HEK293 (cell line): ENCODE results near the gene BMF.

Source experiments
- CTCF ChIA-PET: fragments of 350-600 bp; formaldehyde crosslinking; extraction: SDS; loops from one replicate; lab custom pipeline; 2021; ENCODE audit warnings: antibody characterized with exemption; lab: Yijun Ruan, JAX
- POLR2A ChIA-PET: fragments of 300-600 bp; formaldehyde crosslinking; extraction: SDS; loops from one replicate; lab custom pipeline; 2020; ENCODE audit warnings: antibody characterized with exemption, inconsistent platforms; lab: Yijun Ruan, JAX
- H3K27ac ChIP-seq: fragments of 200-500 bp; sonication (Bioruptor generic); 2 replicates; pipeline ENCODE4 v1.5.1; 2014; ENCODE audit warnings: low read depth, low read length, control low read depth, inconsistent platforms; ENCODE audit errors: extremely low read depth
- H3K36me3 ChIP-seq, 2 experiments: fragments of 200-500 bp in 1 of 2; sonication (Bioruptor generic) in 1 of 2; 1 replicate in 1 of 2; 2 replicates in 1 of 2; pipeline ENCODE4 v1.5.1; 2014 to 2017; ENCODE audit warnings: inconsistent platforms in 2 of 2, low read length in 2 of 2; ENCODE audit not compliant: control insufficient read depth in 2 of 2, insufficient read depth in 1 of 2
- H3K4me1 ChIP-seq: fragments of 200-500 bp; sonication (Bioruptor generic); 2 replicates; pipeline ENCODE4 v1.5.1; 2014; ENCODE audit warnings: mild to moderate bottlenecking, low read length, inconsistent platforms; ENCODE audit not compliant: control insufficient read depth, insufficient read depth
- H3K4me3 ChIP-seq: 2 replicates; pipeline ENCODE4 v1.5.1; 2011; ENCODE audit warnings: low read depth, mild to moderate bottlenecking, control low read depth, low read length, moderate library complexity
- H3K9me3 ChIP-seq: fragments of 200-500 bp; sonication (Bioruptor generic); 2 replicates; pipeline ENCODE4 v1.5.1; 2014; ENCODE audit warnings: low read depth, low read length, inconsistent platforms; ENCODE audit not compliant: control insufficient read depth, insufficient read depth
- KLF8 ChIP-seq: fragments of 450-650 bp; formaldehyde crosslinking; IDR thresholded peaks from 2 replicates; pipeline ENCODE4 v1.5.1; 2016; ENCODE audit warnings: missing biosample characterization, missing genetic modification characterization
- MYNN ChIP-seq: fragments of 450-650 bp; formaldehyde crosslinking; IDR thresholded peaks from 2 replicates; pipeline ENCODE4 v1.5.1; 2016; ENCODE audit warnings: missing biosample characterization, missing genetic modification characterization, borderline replicate concordance
- OVOL3 ChIP-seq: fragments of 450-650 bp; formaldehyde crosslinking; IDR thresholded peaks from 2 replicates; pipeline ENCODE4 v1.5.1; 2016; ENCODE audit warnings: missing biosample characterization, missing genetic modification characterization
- PBX3 ChIP-seq: sonication (generic); formaldehyde crosslinking; IDR thresholded peaks from 2 replicates; pipeline ENCODE4 v1.8.1; 2022; ENCODE audit warnings: mild to moderate bottlenecking, moderate library complexity, missing genetic modification reagents
- ZBTB8A ChIP-seq: fragments of 450-650 bp; formaldehyde crosslinking; IDR thresholded peaks from 2 replicates; pipeline ENCODE4 v1.5.1; 2016; ENCODE audit warnings: missing biosample characterization, missing genetic modification characterization
- ZNF114 ChIP-seq: fragments of 450-650 bp; formaldehyde crosslinking; IDR thresholded peaks from 2 replicates; pipeline ENCODE4 v1.5.0; 2017; ENCODE audit warnings: missing biosample characterization, missing genetic modification characterization
- ZNF132 ChIP-seq: fragments of 450-650 bp; formaldehyde crosslinking; IDR thresholded peaks from 2 replicates; pipeline ENCODE4 v1.5.1; 2017; ENCODE audit warnings: missing biosample characterization, missing genetic modification characterization, borderline replicate concordance
- ZNF2 ChIP-seq: fragments of 450-650 bp; formaldehyde crosslinking; IDR thresholded peaks from 2 replicates; pipeline ENCODE4 v1.5.1; 2016; ENCODE audit warnings: missing biosample characterization, missing genetic modification characterization
- ZNF202 ChIP-seq: fragments of 450-650 bp; formaldehyde crosslinking; IDR thresholded peaks from 2 replicates; pipeline ENCODE4 v1.5.1; 2016; ENCODE audit warnings: missing biosample characterization, missing genetic modification characterization, borderline replicate concordance
- ZNF223 ChIP-seq: fragments of 450-650 bp; formaldehyde crosslinking; IDR thresholded peaks from 2 replicates; pipeline ENCODE4 v1.5.1; 2016; ENCODE audit warnings: missing biosample characterization, missing genetic modification characterization
- ZNF366 ChIP-seq: fragments of 450-650 bp; formaldehyde crosslinking; conservative IDR thresholded peaks from 2 replicates; pipeline ENCODE4 v1.5.1; 2016; ENCODE audit warnings: missing biosample characterization, missing genetic modification characterization
- ZNF473 ChIP-seq: fragments of 450-650 bp; formaldehyde crosslinking; IDR thresholded peaks from 2 replicates; pipeline ENCODE4 v1.5.1; 2017; ENCODE audit warnings: missing biosample characterization, missing genetic modification characterization
- ZNF629 ChIP-seq: fragments of 450-650 bp; formaldehyde crosslinking; IDR thresholded peaks from 2 replicates; pipeline ENCODE4 v1.5.1; 2017; ENCODE audit warnings: missing biosample characterization, missing genetic modification characterization
- ZNF768 ChIP-seq: fragments of 450-650 bp; formaldehyde crosslinking; IDR thresholded peaks from 2 replicates; pipeline ENCODE4 v1.5.1; 2018; ENCODE audit warnings: missing biosample characterization, mild to moderate bottlenecking, missing genetic modification characterization
- ZNF843 ChIP-seq: fragments of 450-650 bp; formaldehyde crosslinking; IDR thresholded peaks from 2 replicates; pipeline ENCODE4 v1.5.1; 2016; ENCODE audit warnings: missing biosample characterization, missing genetic modification characterization
- TF ChIP-seq, protein P1 (sequence below): fragments of 450-650 bp; formaldehyde crosslinking; IDR thresholded peaks from 2 replicates; pipeline ENCODE4 v1.5.1; 2016; ENCODE audit warnings: missing biosample characterization, missing genetic modification characterization
- TF ChIP-seq, protein P2 (sequence below): fragments of 450-650 bp; formaldehyde crosslinking; IDR thresholded peaks from 2 replicates; pipeline ENCODE4 v1.5.1; 2016; ENCODE audit warnings: missing biosample characterization, missing genetic modification characterization

The BMF gene

DNA sequence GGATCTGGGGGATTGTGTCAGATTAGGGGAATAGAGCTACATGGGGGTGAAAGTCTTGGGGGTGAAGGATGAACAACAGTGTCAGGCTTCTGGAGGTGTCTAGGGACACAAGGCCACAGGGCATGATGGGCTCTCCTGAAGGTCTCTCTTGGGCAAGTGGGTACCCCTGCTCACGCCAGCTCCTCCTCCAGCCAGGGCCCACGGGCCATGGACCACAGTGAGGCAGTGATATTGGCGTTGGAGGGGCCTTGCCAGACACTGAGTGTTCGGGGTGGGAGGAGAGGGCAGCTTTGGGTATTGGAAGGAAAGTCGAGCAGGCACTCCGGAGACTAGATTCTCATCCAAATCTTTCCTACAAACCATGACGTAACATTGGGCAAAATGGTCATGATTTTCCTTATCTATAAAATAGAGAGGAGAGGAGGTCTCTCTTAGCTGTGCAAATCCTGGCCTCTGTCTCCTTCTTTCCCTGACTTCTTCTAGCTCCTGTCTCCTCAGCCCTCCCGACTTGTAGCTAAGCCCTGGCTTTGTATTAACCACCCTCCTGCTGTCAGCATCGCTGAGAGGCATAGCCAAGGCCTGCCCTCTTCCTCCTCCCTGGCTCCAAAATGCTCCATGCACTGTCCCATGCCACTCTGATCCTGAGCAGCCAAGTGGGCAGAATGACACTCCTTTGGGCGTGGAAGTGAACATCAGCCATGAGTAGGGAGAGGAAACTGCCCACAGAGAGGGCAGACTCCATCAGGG lies 45.7 kb downstream of the BMF start:
- H3K27ac ChIP-seq, result no peak overlapping the region
- ChIA-PET CTCF (interaction anchor here (0.7 to 0.9 kb wide), 2 partner anchors 10 to 18 kb away, joined by 3 read pairs; no protein-coding TSS in a partner anchor), POLR2A (no interaction called here)
- no peaks in the 10 kb centered on the region for H3K9me3 ChIP-seq
- no peaks in the 10 kb centered on the region for H3K36me3 ChIP-seq
- no peak overlapping the region for H3K4me3 ChIP-seq
- TF ChIP-seq, protein P1, sequence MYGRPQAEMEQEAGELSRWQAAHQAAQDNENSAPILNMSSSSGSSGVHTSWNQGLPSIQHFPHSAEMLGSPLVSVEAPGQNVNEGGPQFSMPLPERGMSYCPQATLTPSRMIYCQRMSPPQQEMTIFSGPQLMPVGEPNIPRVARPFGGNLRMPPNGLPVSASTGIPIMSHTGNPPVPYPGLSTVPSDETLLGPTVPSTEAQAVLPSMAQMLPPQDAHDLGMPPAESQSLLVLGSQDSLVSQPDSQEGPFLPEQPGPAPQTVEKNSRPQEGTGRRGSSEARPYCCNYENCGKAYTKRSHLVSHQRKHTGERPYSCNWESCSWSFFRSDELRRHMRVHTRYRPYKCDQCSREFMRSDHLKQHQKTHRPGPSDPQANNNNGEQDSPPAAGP (tag by site-specific recombination), result no peak
- TF ChIP-seq ZNF114 (tag by site-specific recombination), result no peak
- TF ChIP-seq ZNF629, result no peak
- no peak for TF ChIP-seq ZNF843 (tag by site-specific recombination)
- no peak for TF ChIP-seq ZNF132 (tag by site-specific recombination)
- TF ChIP-seq PBX3 (CRISPR knock-in tag), result no peak
- TF ChIP-seq ZNF223 (tag by site-specific recombination), result no peak
- no peak for TF ChIP-seq ZBTB8A (tag by site-specific recombination)
- TF ChIP-seq ZNF473, result no peak
- TF ChIP-seq ZNF202 (tag by site-specific recombination), result no peak
- TF ChIP-seq MYNN (tag by site-specific recombination), result no peak
- TF ChIP-seq OVOL3 (tag by site-specific recombination), result no peak
- TF ChIP-seq, protein P2, sequence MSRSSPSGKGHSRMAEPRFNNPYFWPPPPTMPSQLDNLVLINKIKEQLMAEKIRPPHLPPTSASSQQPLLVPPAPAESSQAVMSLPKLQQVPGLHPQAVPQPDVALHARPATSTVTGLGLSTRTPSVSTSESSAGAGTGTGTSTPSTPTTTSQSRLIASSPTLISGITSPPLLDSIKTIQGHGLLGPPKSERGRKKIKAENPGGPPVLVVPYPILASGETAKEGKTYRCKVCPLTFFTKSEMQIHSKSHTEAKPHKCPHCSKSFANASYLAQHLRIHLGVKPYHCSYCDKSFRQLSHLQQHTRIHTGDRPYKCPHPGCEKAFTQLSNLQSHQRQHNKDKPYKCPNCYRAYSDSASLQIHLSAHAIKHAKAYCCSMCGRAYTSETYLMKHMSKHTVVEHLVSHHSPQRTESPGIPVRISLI (tag by site-specific recombination), result no peak
- no peak for TF ChIP-seq ZNF2 (tag by site-specific recombination)
- TF ChIP-seq KLF8 (tag by site-specific recombination), result no peak
- H3K4me1 ChIP-seq, result peaks cover 4% of the 10 kb centered on the region; the same call in 1 of the 2 replicates

DNA sequence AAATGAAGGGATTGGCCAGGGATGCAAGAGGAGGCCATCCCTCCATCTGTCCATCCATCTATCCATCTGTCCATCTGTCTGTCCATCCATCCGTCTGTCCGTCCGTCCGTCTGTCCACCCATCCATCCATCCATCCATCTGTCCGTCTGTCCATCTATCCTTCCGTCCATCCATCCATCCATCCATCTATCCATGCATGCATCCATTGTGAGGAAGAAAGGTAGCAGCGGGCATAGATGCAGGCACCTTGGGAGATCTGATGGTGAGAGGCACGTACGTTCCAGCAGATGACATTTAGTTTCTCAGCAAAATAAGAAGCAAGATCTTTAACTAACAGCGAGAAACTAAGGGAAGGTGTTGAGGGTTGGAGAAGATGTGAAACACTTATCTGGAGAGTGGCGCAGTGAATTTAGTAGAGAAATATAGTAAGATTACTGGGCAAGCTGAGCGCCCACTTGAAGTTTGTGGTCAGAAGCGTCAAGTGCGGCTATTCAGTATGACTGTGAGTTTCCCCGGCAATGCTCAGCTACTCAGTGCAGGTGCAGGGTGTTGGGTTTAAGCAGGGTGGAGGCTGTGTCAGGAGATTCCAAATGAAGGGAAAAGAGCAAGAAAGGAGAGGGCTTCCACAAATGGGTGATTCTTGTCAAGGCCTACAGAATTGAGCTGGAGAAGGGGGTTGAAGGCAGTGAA lies 47.3 kb downstream of the BMF start:
- no peak overlapping the region for H3K27ac ChIP-seq
- CTCF ChIA-PET, result no interaction called here
- H3K4me3 ChIP-seq, result no peak overlapping the region
- TF ChIP-seq ZNF366 (tag by site-specific recombination) (peak; percentile 82), ZNF768 (tag by site-specific recombination) (no peak)
- no peaks in the 10 kb centered on the region for H3K9me3 ChIP-seq
- no peaks in the 10 kb centered on the region for H3K36me3 ChIP-seq
- POLR2A ChIA-PET, result no interaction called here
- no peaks in the 10 kb centered on the region for H3K4me1 ChIP-seq
